Activated CD8-positive, alpha-beta memory T cell treated with anti-CD3 and anti-CD28 coated beads for 48 hours (primary cell): ENCODE data around the gene GK.
"Not testable (repeated sequence)": the region's sequence is repeated elsewhere in the genome, so short reads cannot be mapped to it uniquely, and the experiment has no call there.

Source experiments
- DNase-seq, 3 experiments: peaks; one replicate each; pipeline ENCODE4 v3.0.0-alpha.2; 2020; ENCODE audit warnings: low read depth in 2 of 3, low spot score in 2 of 3

Gene GK

GRCh38 chrX:30693999-30694650 is 40.9 kb downstream of the GK start:
- DNase-seq = no peak

- no peak for DNase-seq
Measured at GRCh38 chrX:30702736-30703135, 49.5 kb downstream of the GK start.

- no peak for DNase-seq
Measured at GRCh38 chrX:30706216-30706775, 53.1 kb downstream of the GK start.

DNA sequence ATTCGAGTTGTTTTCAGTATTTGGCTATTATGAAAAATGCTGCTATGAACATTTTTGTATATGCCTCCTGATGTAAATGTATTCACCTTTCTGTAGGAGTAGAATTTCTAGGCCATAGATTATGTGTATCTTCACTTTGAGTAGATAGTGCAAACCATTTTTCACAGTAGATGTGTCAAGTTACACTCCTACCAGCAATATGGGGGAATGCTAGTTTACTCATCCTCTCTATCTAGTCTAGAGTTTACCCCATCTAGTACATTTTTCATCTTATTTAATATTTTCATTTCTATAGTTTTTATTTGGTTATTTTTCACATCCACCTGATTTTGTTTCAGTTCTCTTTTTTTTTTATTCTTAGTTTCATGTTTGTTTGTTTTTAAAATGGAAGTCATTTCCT is 59.0 kb downstream of the GK start:
- no peak for DNase-seq

DNA sequence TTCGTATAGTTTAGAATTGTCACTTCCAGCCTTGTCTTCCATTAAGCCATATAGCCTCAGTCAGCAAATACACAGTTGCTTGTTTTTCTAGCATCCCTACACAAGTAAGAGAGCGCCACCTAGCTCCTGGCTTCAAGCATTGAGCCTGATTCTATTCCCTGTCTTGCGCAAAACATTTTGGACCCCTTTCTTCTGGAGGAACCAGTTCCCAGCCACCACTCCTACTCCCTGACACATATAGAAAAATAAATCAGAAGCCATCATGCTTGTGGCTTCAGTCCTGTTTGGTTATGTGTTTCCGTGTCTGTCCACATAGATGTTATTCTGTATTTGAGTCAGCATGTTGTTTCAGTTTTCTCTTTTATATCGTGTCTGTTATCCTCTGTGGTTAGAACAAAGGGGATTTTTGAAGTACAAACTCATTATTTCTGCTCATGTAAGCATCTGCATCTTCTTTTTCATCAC is 59.9 kb downstream of the GK start:
- peak in 2 of 3 experiments; percentile 2 to 23 for DNase-seq

- DNase-seq = no peak
Measured at GRCh38 chrX:30714138-30714537, 60.9 kb downstream of the GK start.

GRCh38 chrX:30715976-30716375 is 62.8 kb downstream of the GK start:
- DNase-seq = no peak

DNA sequence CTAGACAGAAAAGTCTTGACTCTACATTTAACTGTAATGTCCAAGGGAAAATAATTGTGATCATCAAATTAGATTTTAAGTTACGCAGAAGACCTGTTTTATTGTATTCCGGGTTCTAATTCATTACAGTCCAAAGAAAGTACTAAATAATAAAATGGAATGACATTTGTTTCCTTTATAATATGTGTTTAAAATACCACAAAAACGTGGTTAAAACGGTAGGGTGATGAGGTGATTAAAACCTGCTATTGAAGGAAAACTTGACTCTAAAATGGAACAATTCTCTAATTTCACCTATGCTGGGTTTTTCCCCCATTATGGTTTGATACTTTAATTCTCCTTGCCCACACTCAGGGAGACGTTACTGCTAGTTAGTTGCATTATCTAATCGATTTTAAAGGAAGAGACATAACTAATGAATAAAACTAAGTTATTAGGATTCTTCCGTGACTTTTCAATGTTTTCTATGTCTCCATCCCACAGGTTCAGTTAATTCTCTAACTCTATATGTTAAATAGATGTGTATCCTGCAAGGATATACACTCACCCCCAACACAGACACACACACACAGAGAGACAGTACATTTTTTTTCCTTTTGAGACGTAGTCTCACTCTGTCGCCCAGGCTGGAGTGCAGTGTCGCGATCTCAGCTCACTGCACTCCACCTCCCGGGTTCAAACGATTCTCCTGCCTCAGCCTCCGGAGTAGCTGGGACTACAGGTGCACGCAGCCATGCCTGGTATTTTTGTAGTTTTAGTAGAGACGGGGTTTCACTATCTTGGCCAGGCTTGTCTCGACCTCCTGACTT is 80.8 kb downstream of the GK start:
- DNase-seq = no peak

GRCh38 chrX:30734782-30735181 is 81.6 kb downstream of the GK start:
- no peak for DNase-seq

GRCh38 chrX:30735839-30736238 is 82.6 kb downstream of the GK start:
- peak; percentile 8 to 54 (median 45) for DNase-seq

- no peak for DNase-seq
Measured at GRCh38 chrX:30741545-30741944, 88.3 kb downstream of the GK start.

GRCh38 chrX:30748342-30748960 is 95.2 kb downstream of the GK start:
- no peak for DNase-seq

DNA sequence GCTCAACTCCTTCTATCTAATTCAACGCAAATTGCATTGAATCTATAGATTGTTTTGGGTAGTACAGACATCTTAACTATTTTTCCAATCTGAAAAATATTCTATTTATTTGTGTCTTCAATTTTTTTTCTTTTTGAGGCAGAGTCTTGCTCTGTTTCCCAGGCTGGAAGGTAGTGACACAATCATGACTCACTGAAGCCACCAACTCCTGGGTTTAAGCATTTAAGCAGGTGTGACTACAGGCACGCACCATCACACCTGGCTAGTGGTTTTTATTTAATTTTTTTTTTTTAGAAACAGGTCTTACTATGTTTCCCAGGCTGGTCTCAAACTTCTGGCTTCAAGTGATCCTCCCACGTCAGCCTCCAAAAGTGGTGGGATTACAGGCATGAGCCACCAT is 98.3 kb downstream of the GK start:
- no peak for DNase-seq

DNA sequence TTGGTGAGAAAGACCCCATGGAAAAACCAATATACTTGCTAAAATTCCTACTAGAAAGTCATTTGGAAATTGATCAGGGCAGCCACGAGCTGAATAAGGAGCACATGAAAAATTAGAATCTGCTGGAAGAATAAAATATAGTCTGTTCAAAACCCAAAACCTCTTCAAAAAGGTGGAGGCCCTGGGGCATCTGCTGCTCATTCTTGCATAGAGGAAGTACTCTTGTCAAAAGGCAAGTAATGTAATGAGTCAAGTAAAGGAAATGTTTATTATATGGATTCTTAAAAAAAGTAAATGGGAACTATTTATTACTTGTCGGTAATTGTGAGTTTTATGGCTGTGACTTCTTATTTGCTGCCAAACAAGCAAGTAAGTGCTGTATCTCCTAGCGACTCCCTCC is 109.5 kb downstream of the GK start:
- no peak for DNase-seq

GRCh38 chrX:30773764-30774163 is 120.5 kb downstream of the GK start:
- not testable (repeated sequence) for DNase-seq

DNA sequence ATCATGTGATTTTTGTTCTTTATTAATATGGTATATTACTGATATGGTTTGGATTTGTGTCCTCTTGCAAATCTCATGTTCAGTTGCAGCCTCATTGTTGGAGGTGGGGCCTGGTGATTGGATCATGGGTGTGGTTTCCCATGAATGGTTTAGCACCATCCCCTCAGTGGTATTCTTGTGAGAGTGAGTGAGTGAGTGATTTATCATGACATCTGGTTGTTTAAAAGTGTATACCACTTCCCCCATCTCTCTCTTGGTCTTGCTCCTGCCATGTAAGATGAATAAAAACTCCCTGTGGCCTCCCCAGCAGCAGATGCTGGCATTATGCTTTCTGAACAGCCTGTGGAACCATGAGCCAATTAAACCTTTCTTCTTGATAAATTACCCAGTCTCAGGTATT is 124.4 kb downstream of the GK start:
- DNase-seq = no peak

DNA sequence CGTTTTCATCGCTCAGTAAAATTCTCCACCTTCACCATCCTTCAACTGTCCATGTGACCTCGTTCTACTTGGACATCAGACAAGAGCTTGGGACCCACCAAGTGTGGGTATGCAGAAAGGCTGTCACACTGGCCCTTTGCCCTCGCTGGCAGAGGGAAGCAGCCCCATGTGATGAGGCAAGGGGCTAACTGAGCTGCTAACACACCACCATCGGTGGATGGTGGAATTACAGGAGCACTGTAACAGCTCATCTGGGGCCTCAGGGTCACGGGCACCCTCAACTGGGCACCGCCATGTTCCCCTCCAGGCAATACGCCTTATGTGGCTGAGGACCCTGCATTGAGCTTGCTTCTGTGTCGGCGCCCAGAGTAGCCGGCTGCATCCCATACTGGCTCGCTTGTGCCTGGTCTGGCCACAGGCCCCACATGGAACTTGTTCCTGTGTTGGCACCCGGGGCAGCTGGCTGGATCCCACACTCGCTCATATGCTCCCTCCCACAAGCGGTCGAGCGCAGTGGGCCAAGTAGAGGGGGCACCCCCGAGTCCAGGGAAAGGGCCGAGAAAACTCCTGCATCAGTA is 126.3 kb downstream of the GK start:
- DNase-seq = no peak
